WI38 (cell line): ENCODE measurements around the gene SUCLA2.

Source experiments
- H3K4me3 ChIP-seq: 2 replicates; pipeline ENCODE4 v1.5.1; 2011; ENCODE audit warnings: low read depth, mild to moderate bottlenecking, control low read depth, low read length
- CTCF ChIP-seq: IDR thresholded peaks from 2 replicates; pipeline ENCODE4 v1.5.1; 2012; ENCODE audit warnings: low read depth, mild to moderate bottlenecking, control low read depth, low read length

Gene SUCLA2

GRCh38 chr13:48037346-48038173 lies 36.5 kb upstream of the SUCLA2 start, which contains the start of gene NUDT15:
NUDT15 (plus strand) TSS chr13:48037726; CDS start chr13:48037747, 21 bp downstream.
- peak; percentile 97 for TF ChIP-seq CTCF
- H3K4me3 ChIP-seq = peak within 1 kb of the TSS; percentile 79

DNA sequence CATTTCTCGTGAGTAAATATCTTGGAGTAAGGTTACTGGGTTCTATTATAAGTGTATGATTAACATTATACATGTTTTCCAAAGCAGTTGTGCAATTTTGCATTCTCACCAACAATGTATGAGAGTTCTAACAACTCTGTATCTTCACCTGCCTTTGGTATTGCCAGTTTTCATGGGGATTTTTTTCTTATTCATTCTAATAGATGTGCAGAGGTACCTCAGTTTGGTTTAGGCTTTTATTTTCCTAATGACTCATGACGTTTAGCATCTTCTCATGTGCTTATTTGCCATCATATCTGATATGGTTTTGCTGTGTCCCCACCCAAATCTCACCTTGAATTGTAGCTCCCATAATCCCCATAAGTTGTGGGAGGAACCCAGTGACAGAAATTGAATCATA lies 28.8 kb upstream of the SUCLA2 start:
- no peak overlapping the region for H3K4me3 ChIP-seq
- TF ChIP-seq CTCF = no peak

DNA sequence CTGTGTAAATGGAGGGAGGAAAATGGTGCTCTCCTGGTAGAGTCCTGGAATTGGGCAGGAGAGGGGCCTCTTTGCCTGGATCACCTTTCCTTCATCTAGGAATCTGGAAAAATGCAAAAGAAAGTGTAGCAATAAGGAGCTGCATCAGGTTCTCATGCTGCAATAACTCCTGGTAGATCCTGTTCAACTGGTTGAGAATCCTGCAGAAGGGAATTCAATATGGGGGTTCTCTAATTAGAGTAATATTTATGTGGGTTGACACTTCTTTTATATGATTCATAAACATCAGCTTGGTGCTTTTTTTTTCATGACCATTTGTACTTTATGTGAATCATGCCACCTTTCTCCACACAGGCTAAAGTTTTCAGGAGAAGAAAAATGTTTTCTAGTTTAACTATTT lies 27.0 kb upstream of the SUCLA2 start:
- no peak for TF ChIP-seq CTCF
- H3K4me3 ChIP-seq = no peak overlapping the region

GRCh38 chr13:48019796-48020195 lies 18.7 kb upstream of the SUCLA2 start:
- no peak overlapping the region for H3K4me3 ChIP-seq
- TF ChIP-seq CTCF = no peak

DNA sequence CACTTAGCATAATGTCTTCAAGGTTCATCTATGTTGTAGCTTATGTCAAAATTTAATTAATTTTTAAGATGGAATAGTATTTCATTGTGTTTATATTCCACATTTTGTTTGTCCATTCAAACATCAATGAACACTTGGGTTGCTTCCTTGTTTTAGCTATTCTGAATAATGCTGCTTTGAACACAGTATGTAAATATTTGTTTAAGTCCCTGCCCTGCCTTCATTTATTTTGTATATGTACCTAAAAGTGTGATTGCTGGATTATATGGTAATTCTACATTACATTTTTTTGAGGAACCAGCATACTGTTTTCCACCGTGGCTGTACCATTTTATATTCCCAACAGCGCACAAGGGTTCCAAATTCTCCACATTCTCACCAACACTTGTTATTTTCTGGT lies 17.6 kb upstream of the SUCLA2 start:
- no peak for TF ChIP-seq CTCF

GRCh38 chr13:48014359-48014758 lies 13.3 kb upstream of the SUCLA2 start:
- no peak for TF ChIP-seq CTCF
- no peak overlapping the region for H3K4me3 ChIP-seq

More for the DNA sequence above, 17.6 kb upstream of the SUCLA2 start:
- H3K4me3 ChIP-seq = no peak overlapping the region

- no peak for TF ChIP-seq CTCF
Observed at GRCh38 chr13:48012668-48013067, 11.6 kb upstream of the SUCLA2 start.

More at GRCh38 chr13:48012668-48013067, 11.6 kb upstream of the SUCLA2 start:
- H3K4me3 ChIP-seq = no peak overlapping the region
